Stimulated activated CD8-positive, alpha-beta memory T cell treated with anti-CD3 and anti-CD28 coated beads, Interleukin-4, amount 100 ng/mL, for 24 hours (primary cell): Measurements from ENCODE around the gene NBL1.

ENCODE experiments used
- DNase-seq: peaks from one replicate; pipeline ENCODE4 v3.0.0-alpha.2; 2020; ENCODE audit warnings: low read depth

The NBL1 gene

DNA sequence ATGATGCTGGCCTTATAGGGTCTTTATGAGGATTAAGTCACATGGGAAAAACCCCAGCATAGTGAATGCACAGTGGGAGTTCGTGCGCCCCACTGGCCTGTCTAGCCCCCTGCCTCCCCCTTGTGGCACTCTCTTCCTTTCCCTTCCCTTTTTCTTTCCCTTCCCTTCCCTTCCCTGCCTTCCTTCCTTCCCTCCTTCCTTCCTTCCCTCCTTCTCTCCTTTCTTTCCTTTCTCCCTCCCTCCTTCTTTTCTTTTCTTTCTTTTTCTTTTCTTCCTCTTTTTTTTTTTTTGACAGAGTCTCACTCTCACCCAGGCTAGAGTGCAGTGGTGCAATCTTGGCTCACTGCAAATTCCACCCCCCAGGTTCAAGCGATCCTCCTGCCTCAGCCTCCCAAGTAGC is 59.2 kb downstream of the NBL1 start:
- DNase-seq: no peak

DNA sequence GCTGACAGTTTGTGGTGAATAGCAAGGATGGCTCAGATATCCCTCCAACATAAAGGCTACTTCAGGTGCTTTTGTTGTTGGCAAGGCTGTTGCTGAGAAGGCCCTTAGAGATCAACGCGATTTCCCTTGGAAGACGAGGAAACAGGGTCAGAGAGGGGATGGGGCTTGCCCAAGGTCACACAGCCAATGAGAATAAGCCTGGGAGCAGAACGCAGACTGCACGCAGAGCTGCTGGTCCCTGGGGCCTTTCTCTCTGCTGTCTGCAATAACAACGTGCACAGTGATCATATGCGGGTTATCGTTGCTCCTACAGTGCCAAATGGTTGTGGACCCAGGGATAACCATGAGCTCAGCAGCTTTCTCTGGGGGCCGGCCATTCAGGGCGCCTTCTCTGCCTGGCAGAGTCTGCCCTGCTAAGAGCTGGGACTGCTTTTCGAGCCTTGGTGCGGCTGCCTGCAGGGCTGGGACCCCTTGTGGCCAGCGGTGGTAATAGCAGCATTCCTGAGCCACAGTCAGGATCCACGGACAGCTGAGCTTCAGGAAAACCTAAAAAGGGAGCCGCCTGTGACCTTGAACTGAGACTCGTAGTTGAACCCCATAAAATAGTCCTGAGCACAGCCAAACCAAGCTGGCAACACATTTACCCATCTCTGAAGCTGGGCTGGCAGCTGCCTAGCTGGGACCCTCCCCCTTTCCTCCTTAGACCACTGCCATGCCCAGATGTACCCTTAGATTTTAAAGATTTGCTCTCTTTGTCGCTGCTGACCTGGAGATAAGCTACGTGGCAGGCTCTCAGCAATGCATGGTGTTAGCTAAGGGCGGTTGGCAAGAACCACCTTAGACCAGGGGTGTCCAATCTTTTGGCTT is 60.4 kb downstream of the NBL1 start:
- peak; percentile 41 for DNase-seq

DNA sequence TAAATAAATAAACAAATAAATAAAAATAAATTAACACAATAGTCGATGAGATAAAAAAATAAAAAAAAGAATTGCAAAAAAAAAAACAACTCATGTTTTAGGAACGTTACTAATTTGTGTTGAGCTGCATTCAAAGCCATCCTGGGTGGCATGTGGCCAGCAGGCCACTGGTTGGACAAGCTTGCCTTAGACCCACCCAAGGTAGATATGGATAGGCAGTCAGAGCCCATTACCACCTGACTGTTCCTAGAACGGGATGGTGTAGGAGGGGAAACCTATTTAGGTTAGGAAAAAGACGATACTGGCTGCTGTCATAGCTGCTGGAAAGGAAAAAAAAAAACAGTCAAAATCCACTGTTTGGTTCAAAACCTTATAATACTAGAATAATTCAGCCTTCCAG is 61.4 kb downstream of the NBL1 start:
- no peak for DNase-seq

DNA sequence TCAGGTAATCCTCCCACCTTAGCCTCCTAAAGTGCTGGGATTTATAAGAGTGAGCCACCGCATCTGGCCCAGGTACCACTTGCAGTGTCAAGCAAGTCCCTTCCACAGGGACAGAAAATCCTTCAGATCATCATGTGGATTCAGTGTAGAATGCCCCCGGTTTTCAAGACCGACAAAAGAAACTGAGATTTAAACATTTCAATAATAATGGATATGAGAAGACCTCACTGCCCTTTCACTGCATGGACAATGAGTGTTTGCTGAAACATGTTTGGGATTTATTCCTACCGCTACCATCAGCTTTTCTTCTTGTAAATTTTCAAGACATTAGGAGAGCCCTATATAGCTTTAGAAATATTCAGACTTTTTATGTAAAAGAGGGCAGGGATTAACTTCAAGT is 62.0 kb downstream of the NBL1 start:
- DNase-seq: no peak
